ENCODE measurements around the gene PUS10. TPM values are rescaled to one million over a fixed set of nuclear protein-coding genes. Genes with fewer than 3 reads are reported as not detected.

The PUS10 gene
- total and polyA plus RNA-seq, 2 experiments from 2014 or later: 2.2 to 2.5 TPM

GRCh38 chr2:60979231-60979630 is 38.8 kb downstream of the PUS10 start:
- ATAC-seq: no peak
- no peaks in the 10 kb centered on the region for H3K36me3 ChIP-seq (ENCODE audit: insufficient read depth)
- no peak for DNase-seq (ENCODE audit: low spot score)
- H3K79me2 ChIP-seq (replicated peaks; ENCODE audit: insufficient read depth): no peaks in the 10 kb centered on the region
- H3K27me3 ChIP-seq (ENCODE audit: insufficient read depth): no peaks in the 10 kb centered on the region; the same call in 1 of the 2 replicates
- no peak overlapping the region for H3K27ac ChIP-seq (ENCODE audit: low read depth)
- H3K4me3 ChIP-seq: no peak overlapping the region
- no peak overlapping the region for H3K27ac Mint-ChIP-seq
- H3K4me1 ChIP-seq (ENCODE audit: insufficient read depth): no peaks in the 10 kb centered on the region
- H3K9me2 ChIP-seq (ENCODE audit: insufficient read depth): no peaks in the 10 kb centered on the region
- no peaks in the 10 kb centered on the region for H4K20me1 ChIP-seq (replicated peaks; ENCODE audit: insufficient read depth)
- no peaks in the 10 kb centered on the region for H3K4me1 Mint-ChIP-seq
- no peak overlapping the region for H3K4me3 Mint-ChIP-seq
- H3K27me3 Mint-ChIP-seq (ENCODE audit: insufficient read depth, low read depth, poor library complexity): no peaks in the 10 kb centered on the region
- H3K4me2 ChIP-seq: no peak overlapping the region
- H3F3A ChIP-seq (replicated peaks; ENCODE audit: low read depth): no peaks in the 10 kb centered on the region
- H3K36me3 Mint-ChIP-seq (ENCODE audit: low read depth): no peaks in the 10 kb centered on the region
- H2AFZ ChIP-seq: no peak overlapping the region
- no peaks in the 10 kb centered on the region for H3K9me3 Mint-ChIP-seq
- TF ChIP-seq, protein P1, sequence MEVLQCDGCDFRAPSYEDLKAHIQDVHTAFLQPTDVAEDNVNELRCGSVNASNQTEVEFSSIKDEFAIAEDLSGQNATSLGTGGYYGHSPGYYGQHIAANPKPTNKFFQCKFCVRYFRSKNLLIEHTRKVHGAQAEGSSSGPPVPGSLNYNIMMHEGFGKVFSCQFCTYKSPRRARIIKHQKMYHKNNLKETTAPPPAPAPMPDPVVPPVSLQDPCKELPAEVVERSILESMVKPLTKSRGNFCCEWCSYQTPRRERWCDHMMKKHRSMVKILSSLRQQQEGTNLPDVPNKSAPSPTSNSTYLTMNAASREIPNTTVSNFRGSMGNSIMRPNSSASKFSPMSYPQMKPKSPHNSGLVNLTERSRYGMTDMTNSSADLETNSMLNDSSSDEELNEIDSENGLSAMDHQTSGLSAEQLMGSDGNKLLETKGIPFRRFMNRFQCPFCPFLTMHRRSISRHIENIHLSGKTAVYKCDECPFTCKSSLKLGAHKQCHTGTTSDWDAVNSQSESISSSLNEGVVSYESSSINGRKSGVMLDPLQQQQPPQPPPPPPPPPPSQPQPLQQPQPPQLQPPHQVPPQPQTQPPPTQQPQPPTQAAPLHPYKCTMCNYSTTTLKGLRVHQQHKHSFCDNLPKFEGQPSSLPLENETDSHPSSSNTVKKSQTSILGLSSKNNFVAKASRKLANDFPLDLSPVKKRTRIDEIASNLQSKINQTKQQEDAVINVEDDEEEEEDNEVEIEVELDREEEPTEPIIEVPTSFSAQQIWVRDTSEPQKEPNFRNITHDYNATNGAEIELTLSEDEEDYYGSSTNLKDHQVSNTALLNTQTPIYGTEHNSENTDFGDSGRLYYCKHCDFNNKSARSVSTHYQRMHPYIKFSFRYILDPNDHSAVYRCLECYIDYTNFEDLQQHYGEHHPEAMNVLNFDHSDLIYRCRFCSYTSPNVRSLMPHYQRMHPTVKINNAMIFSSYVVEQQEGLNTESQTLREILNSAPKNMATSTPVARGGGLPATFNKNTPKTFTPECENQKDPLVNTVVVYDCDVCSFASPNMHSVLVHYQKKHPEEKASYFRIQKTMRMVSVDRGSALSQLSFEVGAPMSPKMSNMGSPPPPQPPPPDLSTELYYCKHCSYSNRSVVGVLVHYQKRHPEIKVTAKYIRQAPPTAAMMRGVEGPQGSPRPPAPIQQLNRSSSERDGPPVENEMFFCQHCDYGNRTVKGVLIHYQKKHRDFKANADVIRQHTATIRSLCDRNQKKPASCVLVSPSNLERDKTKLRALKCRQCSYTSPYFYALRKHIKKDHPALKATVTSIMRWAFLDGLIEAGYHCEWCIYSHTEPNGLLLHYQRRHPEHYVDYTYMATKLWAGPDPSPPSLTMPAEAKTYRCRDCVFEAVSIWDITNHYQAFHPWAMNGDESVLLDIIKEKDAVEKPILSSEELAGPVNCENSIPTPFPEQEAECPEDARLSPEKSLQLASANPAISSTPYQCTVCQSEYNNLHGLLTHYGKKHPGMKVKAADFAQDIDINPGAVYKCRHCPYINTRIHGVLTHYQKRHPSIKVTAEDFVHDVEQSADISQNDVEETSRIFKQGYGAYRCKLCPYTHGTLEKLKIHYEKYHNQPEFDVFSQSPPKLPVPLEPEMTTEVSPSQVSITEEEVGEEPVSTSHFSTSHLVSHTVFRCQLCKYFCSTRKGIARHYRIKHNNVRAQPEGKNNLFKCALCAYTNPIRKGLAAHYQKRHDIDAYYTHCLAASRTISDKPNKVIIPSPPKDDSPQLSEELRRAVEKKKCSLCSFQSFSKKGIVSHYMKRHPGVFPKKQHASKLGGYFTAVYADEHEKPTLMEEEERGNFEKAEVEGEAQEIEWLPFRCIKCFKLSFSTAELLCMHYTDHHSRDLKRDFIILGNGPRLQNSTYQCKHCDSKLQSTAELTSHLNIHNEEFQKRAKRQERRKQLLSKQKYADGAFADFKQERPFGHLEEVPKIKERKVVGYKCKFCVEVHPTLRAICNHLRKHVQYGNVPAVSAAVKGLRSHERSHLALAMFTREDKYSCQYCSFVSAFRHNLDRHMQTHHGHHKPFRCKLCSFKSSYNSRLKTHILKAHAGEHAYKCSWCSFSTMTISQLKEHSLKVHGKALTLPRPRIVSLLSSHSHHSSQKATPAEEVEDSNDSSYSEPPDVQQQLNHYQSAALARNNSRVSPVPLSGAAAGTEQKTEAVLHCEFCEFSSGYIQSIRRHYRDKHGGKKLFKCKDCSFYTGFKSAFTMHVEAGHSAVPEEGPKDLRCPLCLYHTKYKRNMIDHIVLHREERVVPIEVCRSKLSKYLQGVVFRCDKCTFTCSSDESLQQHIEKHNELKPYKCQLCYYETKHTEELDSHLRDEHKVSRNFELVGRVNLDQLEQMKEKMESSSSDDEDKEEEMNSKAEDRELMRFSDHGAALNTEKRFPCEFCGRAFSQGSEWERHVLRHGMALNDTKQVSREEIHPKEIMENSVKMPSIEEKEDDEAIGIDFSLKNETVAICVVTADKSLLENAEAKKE (CRISPR knock-in tag; IDR thresholded peaks at IDR 0.05): no peak
- TF ChIP-seq NANOG (IDR thresholded peaks at IDR 0.05; ENCODE audit: borderline replicate concordance) (no peak), ZNF114 (CRISPR knock-in tag; IDR thresholded peaks at IDR 0.05) (no peak), ETS1 (IDR thresholded peaks at IDR 0.05) (no peak), EZH2 (IDR thresholded peaks at IDR 0.05; ENCODE audit: low read depth, unreplicated experiment) (no peak), CREB1 (CRISPR knock-in tag; IDR thresholded peaks at IDR 0.05; ENCODE audit: low read depth) (no peak), EZH2phosphoT487 (IDR thresholded peaks at IDR 0.05; ENCODE audit: unreplicated experiment) (no peak)
- TF ChIP-seq, protein P2, sequence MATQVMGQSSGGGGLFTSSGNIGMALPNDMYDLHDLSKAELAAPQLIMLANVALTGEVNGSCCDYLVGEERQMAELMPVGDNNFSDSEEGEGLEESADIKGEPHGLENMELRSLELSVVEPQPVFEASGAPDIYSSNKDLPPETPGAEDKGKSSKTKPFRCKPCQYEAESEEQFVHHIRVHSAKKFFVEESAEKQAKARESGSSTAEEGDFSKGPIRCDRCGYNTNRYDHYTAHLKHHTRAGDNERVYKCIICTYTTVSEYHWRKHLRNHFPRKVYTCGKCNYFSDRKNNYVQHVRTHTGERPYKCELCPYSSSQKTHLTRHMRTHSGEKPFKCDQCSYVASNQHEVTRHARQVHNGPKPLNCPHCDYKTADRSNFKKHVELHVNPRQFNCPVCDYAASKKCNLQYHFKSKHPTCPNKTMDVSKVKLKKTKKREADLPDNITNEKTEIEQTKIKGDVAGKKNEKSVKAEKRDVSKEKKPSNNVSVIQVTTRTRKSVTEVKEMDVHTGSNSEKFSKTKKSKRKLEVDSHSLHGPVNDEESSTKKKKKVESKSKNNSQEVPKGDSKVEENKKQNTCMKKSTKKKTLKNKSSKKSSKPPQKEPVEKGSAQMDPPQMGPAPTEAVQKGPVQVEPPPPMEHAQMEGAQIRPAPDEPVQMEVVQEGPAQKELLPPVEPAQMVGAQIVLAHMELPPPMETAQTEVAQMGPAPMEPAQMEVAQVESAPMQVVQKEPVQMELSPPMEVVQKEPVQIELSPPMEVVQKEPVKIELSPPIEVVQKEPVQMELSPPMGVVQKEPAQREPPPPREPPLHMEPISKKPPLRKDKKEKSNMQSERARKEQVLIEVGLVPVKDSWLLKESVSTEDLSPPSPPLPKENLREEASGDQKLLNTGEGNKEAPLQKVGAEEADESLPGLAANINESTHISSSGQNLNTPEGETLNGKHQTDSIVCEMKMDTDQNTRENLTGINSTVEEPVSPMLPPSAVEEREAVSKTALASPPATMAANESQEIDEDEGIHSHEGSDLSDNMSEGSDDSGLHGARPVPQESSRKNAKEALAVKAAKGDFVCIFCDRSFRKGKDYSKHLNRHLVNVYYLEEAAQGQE (IDR thresholded peaks at IDR 0.05; ENCODE audit: unreplicated experiment): no peak
- TF ChIP-seq, protein P3, sequence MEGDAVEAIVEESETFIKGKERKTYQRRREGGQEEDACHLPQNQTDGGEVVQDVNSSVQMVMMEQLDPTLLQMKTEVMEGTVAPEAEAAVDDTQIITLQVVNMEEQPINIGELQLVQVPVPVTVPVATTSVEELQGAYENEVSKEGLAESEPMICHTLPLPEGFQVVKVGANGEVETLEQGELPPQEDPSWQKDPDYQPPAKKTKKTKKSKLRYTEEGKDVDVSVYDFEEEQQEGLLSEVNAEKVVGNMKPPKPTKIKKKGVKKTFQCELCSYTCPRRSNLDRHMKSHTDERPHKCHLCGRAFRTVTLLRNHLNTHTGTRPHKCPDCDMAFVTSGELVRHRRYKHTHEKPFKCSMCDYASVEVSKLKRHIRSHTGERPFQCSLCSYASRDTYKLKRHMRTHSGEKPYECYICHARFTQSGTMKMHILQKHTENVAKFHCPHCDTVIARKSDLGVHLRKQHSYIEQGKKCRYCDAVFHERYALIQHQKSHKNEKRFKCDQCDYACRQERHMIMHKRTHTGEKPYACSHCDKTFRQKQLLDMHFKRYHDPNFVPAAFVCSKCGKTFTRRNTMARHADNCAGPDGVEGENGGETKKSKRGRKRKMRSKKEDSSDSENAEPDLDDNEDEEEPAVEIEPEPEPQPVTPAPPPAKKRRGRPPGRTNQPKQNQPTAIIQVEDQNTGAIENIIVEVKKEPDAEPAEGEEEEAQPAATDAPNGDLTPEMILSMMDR (conservative IDR thresholded peaks at IDR 0.05; ENCODE audit: low read depth in 2 of 2): no peak
